Endometrium (tissue), 2 donors: ENCODE measurements around the gene KCNK15.

ENCODE experiments used
- FAIRE-seq: peaks from 2 replicates; lab custom pipeline; 2012; peaks lifted over from hg19 to GRCh38; lab: Jason Lieb, UNC
- donor health status: control.
- donor health status: control.

The KCNK15 gene

DNA sequence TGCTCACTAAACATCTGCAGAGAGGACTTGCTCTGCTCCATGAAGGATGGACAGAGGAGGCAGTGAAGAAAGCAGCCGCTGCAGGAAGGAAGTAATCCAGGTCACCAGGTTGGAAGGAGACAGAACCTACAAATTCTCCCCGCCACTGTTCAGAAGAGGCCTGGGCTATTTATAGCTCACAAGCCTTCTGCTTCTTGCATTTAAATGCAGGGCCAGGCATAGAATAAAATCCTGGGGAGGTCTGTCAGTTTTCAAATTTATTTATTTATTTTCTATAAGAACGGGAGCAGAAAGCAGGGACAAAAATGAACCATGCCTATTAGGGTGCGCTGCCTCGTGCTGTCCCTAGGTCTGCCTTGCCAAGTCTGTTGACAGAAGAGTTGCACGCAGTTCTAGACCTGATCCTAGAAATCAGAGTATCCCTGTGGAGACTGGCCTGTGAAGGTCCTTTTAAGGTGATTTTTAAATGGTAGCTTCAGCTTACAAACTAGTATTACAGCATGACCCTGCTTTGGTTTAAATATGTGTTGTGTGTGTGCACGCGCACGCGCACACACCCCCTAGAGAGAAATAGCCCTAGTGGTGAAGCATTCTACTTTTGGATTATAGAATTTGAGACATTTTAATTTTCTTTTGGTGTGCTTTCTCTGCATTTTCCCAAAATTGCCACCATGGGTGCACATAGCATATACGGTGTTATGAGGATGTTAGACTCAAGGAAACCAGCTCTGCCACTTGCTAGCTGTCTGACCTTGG lies 45.2 kb downstream of the KCNK15 start:
- FAIRE-seq = no peak

DNA sequence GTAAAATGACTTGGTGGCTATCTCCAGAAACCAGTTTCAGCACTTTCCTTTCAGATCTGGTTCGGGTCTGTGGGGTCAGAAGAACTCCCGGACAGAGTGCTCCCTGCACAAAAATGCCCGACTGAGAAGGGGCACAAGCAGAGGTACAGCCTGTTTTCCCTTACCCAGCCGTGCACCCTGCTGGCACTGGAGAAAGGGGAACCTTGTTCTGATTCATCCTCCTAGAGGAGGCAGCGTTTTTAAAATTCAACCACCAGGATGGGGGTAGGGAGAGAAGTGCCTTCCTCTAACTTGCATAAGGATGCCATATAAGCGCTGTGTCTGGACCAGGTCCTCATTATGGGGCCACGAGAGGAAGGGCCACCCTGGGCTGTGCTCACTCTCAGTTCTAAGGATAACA lies 47.1 kb downstream of the KCNK15 start:
- FAIRE-seq = no peak

DNA sequence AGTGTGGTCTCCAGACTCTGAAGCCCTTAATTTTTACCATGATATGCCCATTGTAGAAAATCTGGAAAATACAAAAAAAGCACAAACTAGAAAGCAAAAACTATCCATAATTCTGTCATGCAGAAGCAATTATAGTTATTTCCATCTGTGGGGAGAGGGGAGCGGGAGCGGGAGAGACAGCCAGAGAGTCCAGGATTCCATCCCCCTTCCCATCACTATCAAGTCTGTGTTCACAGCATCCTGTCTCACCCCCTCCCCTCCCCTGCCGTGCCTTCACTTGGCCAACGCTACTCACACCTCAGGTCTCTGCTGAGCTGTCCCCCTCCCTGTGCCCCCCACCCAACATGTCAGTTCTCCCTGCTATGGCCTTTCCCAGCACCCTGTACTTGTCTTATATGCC lies 50.2 kb downstream of the KCNK15 start:
- FAIRE-seq = no peak

DNA sequence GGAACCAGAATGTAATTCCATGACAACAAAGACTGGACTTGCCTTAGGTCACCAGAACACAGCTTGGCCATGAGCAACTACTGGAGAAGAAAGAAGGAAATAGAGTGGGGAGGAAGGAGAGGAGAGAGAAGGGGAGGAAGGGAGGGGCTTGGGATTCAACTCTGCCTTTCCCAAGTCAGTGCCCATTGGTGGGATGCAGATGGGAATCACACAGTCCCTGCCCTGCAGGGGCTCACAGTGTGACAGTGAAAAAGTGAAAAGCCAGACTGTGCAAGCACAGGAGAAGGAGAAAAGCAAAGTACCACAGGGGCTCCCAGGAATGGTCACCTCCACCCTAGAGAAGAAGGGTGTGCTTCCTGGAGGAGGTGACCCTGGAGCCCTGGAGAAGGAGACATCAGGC lies 50.6 kb downstream of the KCNK15 start:
- FAIRE-seq = no peak

DNA sequence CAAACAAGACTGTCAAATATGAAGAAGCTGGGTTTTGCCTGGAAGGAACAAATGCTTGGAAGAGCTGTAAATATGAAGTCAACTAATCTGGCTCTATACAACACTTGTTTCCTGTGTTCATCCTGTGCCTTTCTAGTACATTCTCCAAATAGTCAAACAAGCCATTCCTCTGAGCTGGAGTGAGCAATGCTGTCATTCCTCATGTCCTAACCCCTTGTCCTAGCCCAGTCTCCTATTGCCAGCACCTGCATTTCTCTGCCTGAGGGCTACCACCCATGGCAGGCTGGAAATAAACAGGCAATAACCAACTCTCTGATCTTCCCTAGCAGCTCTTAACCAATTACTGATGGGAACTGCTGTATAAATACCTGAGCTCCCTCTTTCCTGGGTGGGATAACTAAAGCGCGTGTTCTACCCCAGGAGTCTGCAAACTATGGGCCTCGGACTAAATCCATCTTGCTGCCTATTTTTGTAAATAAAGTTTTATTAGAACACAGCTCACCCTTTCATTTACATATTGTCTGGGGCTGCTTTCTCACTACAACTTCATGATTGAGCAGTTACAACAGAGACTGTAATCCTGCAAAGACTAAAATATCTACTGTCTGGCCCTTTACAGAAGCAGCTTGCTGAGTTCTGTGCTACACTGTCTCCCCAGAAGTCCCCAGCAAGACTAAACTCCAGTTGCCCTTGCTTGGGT lies 51.2 kb downstream of the KCNK15 start:
- no peak for FAIRE-seq

DNA sequence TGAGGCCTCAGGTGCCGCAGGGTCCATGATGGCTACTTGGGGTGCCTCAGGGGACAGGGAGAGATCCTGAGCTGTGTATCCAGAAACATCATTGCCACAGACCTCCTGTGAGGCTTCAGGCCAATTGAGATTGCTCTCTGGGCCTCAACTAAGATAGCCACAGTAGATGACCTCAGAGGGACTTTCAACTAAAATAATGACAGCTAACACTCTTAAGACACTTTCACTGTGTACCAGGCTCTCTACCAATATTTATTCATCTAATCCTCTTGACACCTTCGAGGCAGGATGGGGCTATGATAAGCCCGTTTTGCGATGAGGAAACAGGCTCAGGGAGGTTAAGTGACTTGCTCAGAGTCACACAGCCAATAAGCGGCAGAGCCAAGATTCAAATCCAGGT lies 54.0 kb downstream of the KCNK15 start:
- FAIRE-seq = no peak

DNA sequence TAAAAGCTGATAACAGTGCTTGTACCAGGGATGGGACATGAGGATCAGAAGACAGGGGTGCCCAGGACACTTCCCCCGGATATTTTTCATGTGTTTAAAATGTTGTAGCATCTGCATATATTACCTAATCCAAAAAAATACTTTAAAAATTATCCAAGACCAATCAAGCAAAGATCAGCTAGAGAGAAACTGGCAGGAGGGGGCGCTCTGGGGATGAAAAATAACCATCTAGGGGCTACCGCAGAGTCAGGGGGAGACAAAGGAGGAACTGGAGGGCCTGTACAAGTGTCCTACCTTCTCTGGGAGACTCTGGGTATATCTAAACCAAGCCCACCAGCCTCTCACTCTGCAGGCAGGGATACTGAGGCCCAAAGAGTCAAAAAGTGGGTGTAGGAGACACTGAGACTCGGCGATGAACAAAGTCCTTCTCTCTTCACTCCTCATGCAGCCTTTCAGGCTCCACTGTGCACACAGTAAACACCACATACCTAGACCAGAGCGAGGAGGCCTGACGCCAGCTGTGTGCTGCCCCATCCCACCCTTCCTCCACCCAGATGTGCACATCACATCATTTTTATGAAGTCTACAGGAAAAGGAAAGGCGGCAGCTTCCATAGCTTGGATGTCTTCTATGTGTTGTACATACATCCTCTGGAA lies 54.9 kb downstream of the KCNK15 start:
- no peak for FAIRE-seq
